Stimulated activated CD4-positive, alpha-beta T cell treated with anti-CD3 and anti-CD28 coated beads, Interleukin-15, amount 100 ng/mL, for 24 hours (primary cell): Measurements from ENCODE around the gene TBC1D22A.
"Not testable (repeated sequence)": the region's sequence is repeated elsewhere in the genome, so short reads cannot be mapped to it uniquely, and the experiment has no call there.

Experiments
- DNase-seq: peaks from one replicate; pipeline ENCODE4 v3.0.0-alpha.2; 2020

TBC1D22A gene

GRCh38 chr22:46774980-46775849 lies 12.8 kb downstream of the TBC1D22A start:
- no peak for DNase-seq

- DNase-seq, result no peak
These were observed 13.7 kb downstream of the TBC1D22A start for GRCh38 chr22:46775850-46776826.

- no peak for DNase-seq
These were observed 14.6 kb downstream of the TBC1D22A start for GRCh38 chr22:46776876-46777608.

- DNase-seq, result peak; percentile 73
These were observed 15.1 kb downstream of the TBC1D22A start for GRCh38 chr22:46777609-46777970.

DNA sequence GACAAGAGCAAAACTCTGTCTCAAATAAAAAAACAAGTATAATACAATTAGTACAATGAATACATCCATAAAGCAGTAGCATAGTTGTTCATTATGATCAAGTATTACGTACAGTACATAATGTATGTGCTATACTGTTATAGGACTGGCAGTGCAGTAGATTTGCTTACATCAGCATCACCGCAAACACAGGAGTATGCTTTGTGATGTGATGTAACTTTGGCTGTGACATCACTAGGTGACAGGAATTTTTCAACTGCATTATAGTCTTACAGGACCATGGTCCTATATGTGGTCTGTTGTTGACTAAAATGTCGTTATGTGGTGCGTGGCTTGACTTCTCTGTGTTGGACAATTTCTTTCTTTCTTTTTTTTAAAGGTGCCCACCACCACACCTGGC lies 16.6 kb downstream of the TBC1D22A start:
- no peak for DNase-seq

- DNase-seq, result no peak
These were observed 17.2 kb downstream of the TBC1D22A start for GRCh38 chr22:46779651-46780050.

DNA sequence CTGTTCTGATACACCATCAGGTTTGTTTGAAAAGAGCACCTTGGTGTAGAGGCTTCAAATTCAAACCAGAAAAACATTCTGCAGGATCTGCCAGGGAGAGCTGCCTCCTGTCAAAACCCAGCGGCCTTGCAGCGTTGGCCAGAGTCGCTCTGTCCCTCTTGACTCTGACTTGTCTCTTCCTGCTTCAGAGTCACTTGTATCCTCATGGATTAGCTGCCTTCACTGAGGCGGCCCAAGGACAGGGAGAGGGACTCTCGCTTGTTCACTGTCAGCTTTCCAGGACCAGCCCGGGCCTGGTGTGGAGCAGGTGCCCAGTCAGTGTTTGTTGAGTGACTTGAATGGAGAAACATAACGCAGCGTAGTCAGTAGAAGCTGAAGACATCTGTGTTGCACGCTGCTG lies 18.0 kb downstream of the TBC1D22A start:
- DNase-seq, result no peak

DNA sequence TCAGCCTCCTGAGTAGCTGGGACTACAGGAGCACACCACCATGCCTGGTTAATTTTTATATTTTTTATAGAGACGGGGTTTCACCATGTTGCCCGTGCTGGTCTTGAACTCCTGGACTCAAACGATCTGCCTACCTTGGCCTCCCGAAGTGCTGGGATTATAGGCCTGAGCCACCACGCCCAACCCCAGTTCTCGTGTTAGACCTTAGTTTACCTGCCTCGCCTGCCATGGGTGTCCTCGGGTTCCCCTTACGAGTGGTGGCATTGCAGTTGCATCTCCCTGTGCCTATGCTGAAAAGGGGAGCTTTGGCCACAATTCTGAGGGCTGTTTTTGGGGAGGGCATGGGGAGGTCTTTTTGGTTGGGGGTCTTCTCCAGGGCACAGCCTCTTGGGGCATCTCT lies 18.8 kb downstream of the TBC1D22A start:
- no peak for DNase-seq

GRCh38 chr22:46782200-46782599 lies 19.8 kb downstream of the TBC1D22A start:
- not testable (repeated sequence) for DNase-seq

- no peak for DNase-seq
These were observed 21.3 kb downstream of the TBC1D22A start for GRCh38 chr22:46783721-46784120.

- peak; percentile 32 for DNase-seq
These were observed 26.2 kb downstream of the TBC1D22A start for GRCh38 chr22:46788441-46789172.

GRCh38 chr22:46789992-46790391 lies 27.5 kb downstream of the TBC1D22A start:
- DNase-seq, result no peak

DNA sequence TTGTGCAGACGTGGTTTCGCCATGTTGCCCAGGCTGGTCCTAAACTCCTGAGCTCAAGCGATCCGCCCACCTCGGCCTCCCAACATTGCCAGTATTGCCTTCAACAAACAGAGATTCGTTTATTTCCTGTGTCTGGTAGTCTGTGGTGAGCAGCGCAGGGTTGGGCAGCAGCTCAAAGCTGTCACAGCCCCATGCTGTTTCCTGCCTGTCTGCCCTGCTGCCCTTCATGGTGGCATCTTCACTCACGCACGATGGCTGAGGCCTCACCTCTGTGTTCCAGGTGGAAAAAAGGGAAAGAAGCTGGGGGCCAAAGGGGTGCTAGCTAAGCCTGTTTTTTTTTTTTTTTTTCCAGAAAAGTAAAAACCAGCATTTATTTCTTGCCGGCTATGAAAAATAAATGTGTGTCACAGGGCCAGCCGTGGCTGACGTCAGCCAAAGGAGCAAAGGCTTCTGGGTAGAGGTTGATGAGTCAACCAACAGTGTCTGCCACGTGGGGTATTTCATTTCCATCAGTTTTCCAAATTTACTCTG lies 28.8 kb downstream of the TBC1D22A start:
- peak; percentile 83 for DNase-seq

DNA sequence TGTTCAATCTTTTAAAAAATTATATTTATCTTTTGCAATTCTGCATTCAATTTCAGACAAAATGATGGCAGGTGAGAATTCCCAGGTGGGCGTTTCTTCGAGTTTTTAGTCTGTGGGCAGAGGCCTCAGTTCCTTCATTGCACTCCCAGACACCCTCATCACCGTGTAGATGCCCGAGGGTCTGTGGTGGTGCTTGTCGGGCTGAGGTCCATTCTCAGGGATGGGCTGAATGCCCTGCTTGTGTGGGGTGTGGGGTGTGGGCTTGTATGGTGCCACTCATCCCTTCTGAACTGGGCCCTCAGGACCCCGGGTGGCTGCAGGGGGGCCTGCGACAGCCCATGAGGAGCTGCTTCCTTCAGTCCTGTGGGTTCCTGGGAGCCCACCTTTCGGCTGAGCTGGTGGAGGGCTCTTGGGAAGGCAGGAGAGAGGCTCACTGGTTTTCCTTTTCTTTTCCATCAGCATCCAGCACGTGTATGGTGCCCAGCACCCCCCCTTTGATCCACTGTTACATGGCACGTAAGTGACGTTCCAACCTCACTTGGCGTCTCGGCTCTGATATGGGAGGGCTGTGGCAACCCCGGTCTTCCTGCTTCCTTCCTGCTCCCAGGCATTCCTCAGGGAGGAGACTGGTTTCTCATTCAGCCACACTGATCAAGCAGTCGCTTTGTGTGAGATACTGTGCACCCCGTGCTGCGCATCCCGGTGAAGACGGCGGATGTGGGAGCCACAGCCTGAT lies 29.8 kb downstream of the TBC1D22A start:
- no peak for DNase-seq

GRCh38 chr22:46792841-46793261 lies 30.4 kb downstream of the TBC1D22A start:
- DNase-seq, result no peak

GRCh38 chr22:46793497-46793896 lies 31.0 kb downstream of the TBC1D22A start:
- DNase-seq, result no peak

DNA sequence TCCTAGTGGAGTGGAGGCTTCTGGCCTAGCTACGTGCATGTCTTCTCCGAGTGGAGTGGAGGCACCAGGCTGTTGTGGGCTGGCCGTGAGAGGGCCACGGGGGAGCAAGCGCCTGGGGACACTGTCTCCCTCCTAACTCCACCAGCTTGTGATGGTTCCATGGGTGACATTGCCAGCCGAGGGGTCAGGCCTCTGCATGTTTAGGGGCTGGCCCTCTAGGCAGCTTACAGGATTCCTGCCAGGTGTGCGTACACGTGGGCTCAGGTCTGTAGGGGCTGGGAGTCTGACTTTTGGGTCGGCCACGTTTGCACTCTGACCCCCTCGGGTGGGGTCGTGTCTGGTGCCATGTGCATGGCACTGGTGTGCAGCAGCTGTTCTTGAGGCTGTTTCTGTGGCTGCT lies 31.6 kb downstream of the TBC1D22A start:
- no peak for DNase-seq

- DNase-seq, result no peak
These were observed 32.0 kb downstream of the TBC1D22A start for GRCh38 chr22:46794491-46794890.

DNA sequence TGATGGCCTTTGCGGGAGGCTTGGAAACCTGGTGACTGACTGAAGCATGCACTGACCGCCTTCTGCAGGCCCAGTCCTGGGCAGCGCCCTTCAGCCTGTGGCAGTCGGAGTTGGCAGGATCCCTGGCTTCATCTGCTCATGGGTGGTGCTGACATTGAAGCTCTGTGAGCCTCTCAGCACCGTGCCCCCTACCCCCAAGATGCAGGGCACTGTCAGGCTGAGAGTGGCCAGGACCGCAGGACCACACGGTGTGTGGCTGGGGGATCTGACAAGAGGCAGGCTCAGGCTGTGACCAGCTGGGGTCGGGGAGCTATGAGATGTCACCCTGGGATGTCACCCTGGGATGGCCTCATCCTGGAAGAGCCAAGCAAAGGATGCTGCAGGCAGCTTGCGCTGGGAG lies 32.7 kb downstream of the TBC1D22A start:
- no peak for DNase-seq

DNA sequence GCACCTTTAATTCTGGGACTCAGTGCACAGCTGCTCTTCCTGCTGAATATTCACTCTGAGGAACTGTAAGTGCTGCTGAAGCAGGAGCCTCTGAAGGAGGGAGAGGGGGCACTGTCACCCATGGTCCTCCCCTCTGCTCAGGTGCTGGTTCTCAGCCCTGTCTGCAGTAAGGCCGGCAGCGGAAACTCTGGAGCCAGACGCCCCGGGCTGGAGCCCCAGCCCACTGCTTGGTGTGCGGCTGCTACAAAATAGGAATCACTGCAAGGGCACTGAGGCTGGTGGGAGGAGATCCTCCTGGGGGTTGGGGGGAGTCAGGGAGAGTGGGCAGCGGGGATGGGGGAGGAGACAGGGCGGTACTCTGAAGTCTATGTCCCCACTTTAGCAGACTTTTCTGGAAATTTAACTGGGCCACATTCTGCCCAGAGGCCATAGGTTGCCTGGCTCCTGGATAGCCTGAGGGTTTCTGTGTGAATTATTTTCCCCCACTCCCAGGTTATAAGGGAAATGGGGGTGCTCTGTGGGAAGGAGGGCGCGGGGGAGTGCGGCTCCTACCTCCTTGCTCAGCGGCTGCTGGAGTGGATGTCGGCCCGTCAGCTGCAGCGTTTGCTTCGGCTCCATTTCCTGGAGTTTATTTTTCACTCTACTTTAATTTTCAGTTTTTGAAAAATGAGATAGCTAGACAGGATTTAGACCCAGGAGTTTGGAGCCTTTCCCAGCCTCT lies 33.6 kb downstream of the TBC1D22A start:
- DNase-seq, result no peak
